ENCODE results near the gene RNF175.

The RNF175 gene

DNA sequence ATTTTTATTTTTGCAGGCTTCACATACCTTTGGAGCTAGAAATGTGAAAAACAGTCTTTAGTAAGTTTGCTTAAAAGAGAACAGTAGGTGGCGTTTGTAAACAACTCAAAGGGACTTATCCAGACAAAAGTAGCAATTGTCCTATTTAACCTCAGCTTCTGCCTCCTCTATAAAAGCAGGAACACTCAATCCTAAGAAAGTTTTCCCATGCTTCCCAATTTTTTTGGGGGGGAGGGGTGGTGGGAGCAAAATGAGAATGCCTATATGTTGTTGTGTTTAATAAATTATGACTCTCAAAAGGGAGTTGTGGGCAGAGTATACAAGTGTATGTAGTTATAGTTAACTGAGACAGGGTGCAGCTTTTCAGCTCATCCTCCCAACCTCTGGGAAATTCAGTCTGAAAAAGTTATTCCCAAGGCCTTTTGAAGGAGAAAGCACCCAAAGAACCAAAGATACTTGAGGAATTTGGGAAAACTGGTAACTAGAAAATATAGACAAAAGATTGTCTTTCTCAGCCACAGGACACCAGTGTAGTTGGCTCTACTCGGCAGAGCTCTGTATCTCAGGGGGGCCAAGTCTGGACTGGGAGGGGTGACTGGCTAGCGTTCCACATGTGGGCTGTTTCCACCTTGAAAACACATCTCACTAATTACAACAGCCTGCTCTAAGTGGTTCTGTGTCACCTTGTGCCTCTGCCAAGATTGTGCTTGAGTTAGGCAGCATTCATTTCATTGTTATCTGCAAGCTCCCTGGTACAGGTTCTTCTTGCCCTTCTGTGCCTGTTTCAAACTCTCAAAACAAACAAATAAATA is 26.3 kb upstream of the RNF175 start:
- no peak for FAIRE-seq
- peak; percentile 33 for DNase-seq (ENCODE audit: insufficient read length, low spot score)

DNA sequence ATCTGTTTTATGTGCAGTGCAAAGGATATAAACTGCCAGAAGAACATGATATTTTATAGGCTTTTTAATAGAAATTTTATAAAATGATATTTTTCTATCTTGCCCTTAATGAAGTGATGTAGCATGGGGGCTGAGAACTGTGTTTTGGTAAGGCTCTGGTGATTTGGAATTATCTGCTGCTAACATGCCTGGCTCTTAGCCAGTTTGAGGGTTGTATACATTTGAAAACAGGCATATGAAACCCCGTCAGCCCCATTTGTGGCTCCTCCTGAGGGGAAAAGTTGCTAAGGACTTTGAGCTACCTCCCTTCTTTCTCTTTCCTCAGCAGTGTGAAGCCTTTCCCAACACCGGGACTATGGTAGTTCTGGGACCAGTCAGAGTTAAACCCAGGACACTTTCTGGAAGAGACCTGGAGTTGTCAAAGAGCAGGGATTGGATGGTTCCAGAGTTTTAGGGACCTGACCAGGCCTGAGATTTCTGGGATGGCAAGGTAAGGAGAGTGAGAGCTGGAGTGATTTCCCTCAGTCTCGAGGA is 24.4 kb upstream of the RNF175 start:
- no peak for DNase-seq (ENCODE audit: insufficient read length, low spot score)

DNA sequence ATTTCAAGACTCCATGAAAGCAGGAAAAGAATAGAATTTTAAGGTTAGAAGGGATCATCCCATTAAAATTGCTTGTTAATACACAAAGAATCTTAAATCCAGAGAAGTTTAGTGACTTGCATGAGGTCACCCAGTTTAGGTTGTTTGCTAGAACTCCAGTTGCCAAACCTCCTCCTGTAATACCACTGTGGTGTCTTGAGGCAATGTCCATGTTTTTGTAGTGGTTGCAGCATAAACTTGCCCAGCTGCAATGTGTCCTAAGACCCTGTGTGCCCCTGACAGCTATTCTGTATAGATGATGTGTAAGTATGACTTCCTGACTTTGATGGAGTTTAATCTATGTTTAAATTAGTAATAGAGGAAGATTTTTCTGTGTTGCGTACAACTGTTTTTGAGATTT is 22.8 kb upstream of the RNF175 start:
- no peak for FAIRE-seq
- no peak for DNase-seq (ENCODE audit: insufficient read length, low spot score)

More for the DNA sequence above, 24.4 kb upstream of the RNF175 start:
- no peak for FAIRE-seq

DNA sequence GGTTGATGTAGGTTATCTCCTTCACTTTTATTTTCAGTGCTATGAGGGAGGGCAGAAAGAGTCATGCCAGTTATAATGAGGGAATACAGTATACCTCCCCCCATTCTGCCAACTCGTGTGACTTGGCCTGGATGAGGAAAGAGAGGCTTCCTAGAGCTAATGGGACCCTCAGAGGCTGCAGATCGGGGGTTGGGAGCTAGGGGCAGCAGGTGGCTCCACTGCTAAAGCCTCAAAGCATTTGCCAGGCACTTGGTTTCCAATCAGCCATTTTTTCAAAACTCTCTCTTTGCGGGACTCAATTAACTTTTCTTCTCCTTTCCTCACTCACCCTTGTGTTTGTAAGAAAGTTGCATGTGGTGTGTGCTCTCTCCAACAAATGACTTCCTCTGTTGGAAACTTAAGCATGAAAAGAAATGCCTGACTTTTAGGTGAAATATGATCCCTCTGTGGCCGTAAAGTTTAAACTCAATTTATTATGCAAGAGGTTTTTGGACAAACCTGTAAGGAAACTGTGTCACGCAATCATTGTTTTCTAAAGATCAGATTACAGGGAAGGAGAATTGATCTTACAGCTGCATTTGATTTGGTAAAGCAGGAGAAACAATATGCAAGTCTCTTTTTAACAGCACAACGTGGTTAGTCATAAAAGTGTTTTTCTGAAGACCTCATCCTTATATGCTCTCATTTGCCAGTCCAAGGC is 22.0 kb upstream of the RNF175 start:
- DNase-seq (ENCODE audit: insufficient read length, low spot score), result no peak
- no peak for FAIRE-seq

DNA sequence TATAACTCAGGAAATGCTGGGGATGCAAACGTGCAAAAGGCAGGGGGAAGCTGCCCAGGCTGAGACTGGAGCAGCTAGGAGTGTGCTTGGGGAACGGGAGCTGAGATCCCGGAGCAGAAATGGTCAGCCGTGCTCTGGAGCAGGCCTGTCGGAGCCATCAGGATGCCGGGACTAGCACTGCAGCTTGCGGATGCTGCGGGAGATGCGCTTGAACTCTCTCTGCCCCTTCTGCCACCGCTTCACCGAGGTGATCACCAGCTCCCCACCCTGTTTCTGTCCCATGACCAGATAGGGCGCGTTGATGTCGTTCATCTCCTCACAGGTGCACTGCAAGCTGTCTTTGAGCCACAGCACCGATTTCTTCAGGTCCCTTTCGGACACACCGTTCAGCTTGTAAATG is 21.5 kb upstream of the RNF175 start:
- DNase-seq (ENCODE audit: insufficient read length, low spot score) (no peak), FAIRE-seq (no peak)

DNA sequence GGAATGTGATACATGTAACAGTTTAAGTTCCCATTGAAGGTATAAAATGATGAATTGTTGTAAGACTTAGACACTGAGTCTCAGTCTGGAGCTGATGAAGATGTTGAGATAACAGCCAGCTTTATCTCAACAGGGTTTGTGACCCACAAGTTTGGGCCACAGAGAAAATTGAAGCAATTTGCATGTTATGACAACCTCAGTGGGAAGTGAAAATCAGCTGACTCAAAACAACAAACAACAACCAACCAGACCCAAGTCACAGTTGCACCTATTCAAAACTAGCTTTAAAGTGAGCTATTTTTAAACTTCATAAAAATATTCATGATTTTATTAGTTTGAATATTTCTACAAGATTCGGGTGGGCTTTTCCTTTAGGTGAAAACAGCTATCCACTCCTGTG is 21.1 kb upstream of the RNF175 start:
- DNase-seq (ENCODE audit: insufficient read length, low spot score), result no peak
- no peak for FAIRE-seq

DNA sequence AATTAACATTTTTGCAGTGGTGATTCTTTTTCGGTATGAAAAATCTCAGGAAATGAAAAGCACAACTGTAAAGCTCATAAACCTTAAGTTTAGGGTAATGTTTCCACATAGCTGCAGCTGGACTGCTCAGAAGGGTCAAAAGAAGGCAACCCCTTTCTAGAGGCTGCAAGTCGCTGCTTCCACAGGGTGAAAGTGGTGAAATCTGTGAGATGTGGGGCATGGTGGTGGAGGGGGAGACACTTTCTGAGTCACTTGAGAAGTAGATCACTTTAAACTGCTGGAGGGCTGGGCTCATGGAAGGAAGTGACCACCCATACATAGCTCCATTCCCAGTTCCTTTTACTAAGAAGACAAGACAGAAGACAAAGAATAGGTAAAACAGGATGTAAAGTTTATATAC is 20.4 kb upstream of the RNF175 start:
- no peak for DNase-seq (ENCODE audit: insufficient read length, low spot score)
- FAIRE-seq, result no peak

DNA sequence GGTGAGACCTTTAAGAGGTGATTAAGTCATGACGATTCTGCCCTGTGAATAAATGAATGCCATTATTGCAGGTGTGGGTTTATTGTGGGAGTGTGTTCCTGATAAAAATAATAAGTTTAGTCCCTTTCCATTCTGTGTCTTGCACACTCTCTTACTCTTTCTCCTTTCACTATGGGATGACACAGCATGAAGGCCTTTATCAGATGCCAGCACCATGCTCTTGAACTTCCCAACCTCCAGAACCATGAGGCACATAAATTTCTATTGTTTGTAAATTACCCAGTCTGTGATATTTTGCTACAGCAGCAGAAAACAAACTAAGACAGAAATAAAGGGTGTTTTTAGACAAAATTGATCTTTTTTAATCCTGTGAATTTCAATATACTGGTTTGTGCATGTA is 18.6 kb upstream of the RNF175 start:
- FAIRE-seq (no peak), DNase-seq (ENCODE audit: insufficient read length, low spot score) (no peak)

DNA sequence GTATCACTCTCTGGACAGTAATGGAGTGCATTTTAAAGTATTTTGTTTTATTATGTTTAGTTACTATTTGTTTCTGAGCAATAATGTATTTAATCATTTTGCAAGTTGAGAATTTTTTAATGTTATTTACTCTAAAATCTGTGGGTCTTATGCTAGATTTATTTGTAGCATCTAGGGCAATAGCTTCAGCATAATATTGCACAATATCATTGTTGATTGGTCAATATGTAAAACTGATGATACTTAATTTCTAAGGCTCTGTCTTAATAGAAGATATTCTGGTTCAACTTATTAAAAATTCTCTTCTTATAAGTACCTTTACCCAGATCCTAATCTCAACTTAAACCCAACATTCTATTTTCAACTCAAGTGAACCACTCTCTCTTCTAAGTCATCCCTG is 17.6 kb upstream of the RNF175 start:
- FAIRE-seq (no peak), DNase-seq (ENCODE audit: insufficient read length, low spot score) (no peak)

DNA sequence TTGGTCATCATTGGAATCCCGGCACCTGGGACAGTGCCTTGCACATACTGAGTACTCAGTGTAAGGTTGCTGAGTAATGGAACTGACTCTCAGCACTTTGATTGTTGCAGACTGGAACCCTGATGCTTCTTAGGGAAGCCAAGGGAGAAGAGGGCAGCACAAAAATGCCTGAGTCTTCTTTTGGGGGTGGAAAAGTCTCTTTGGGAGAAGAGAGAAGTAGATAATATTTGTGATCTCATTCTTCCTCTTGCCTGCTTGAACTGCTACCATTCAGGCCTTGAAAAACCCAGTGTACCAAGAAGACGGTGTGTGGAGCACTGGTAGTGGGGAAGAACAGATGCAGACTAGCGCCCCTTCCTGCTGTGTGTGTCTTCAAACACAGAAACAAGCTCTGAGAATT is 16.8 kb upstream of the RNF175 start:
- FAIRE-seq (no peak), DNase-seq (ENCODE audit: insufficient read length, low spot score) (no peak)

DNA sequence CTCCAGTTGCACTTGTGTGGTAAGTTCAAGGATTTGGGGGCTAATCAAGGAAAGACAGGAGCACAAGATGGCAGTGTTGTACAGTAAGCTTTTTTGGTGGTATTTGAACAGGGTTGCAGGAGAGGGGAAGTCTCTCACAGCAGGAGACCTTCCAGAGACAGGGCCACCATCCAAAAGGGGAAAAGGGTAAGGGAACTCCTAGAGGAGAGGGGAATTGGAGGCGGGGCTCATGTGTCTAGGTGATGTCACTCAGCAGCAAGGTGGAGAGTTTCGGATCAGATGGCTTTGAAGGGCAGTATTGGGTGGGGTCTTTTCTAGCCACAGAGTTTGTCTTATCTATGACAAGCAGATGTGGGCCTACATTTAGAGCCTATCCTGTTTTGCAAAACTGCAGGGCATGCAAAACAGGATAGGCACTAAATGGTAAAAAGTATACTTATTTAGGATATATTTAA is 13.4 kb upstream of the RNF175 start:
- DNase-seq (ENCODE audit: insufficient read length, low spot score) (no peak), FAIRE-seq (no peak)

DNA sequence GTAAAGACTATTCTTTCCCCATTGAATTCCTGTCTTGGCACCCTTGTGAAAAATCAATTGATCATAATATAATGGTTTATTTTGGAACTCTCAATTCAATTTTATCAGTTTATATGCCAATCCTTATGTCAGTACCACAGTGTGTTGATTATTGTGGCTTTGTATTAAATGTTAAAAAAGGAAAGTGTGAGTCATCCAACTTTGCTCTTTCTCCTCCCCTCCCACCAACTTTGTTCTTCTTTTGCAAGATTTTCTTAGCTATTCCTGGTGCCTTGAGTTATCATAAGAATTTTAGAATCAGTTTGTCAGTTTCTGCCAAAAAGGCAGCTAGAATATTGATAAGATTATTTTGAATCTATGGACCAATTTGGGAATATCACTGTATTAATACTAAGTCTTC is 11.2 kb upstream of the RNF175 start:
- FAIRE-seq, result no peak
- DNase-seq (ENCODE audit: insufficient read length, low spot score), result no peak

DNA sequence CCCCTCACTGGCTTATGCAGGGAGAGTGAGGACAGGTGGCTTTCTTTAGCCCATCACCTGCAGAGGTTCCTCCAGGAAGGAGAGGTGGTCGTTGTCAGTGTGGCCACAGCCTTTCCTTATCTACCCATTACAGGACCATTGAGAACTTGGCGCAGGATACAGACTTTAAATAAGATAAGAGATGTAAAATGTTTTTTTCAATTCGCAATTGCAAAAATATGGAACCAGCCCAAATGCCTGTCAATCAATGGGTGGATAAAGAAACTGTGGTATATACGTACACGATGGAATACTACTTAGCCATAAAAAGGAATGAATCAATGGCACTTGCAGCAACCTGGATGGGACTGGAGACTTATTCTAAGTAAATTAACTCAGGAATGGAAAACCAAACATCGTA is 6.9 kb upstream of the RNF175 start:
- no peak for FAIRE-seq
- no peak for DNase-seq (ENCODE audit: insufficient read length, low spot score)

DNA sequence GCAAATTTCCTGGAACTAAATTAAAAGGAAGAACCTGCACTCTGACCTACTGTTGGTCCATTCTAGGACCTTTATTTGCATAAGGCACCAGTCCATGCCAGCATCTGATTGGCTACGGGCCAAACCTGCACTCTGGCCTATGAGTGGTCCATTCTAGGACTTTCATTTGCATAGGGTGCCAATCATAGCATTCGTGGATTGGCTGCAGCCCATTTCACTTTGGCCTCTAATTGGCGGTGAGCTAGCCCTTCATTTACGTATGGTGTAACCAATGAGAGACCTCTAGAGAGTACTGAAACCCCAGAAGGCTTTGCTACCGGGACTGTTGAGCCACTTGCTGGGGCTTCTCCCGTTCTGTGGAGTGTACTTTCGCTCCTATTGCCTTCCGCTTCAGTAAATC is 6.1 kb upstream of the RNF175 start:
- no peak for FAIRE-seq
- no peak for DNase-seq (ENCODE audit: insufficient read length, low spot score)

DNA sequence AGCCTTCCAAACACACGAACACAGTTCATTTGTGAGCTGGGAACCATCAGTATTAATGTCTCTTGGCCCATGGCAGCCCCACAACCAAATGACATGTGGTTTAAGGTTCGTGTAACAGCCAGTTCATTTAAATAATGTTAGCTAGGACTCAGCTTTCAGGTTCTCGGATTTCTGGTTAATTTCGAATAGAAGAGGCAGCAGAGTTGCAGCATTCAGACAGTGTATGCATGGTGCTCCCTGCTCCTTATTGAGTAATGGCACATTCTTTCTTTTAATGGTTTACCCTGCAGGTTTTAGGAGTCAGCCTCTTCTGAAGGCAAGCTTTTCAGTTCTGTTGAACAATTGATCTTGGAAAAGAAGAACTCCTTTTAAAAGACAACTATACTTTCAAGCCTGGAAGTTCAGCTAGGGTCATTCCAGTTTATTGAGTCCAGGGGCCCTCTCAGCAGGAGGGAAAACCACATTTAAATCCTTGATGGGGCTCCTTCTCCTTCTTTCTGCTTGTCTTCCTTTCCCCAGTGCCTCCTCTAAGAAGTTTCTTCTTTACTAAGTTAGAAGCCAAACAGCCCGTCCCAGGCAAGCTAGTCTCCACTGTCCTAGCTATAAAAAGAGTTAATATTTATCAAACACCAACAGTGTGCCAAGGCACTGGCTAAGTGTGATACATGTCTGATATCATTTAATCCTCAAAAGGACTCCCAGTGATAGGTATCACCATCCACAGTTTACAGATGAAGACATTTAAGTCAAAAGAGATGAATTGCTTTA is 5.0 kb upstream of the RNF175 start:
- no peak for DNase-seq (ENCODE audit: insufficient read length, low spot score)
- FAIRE-seq, result no peak

DNA sequence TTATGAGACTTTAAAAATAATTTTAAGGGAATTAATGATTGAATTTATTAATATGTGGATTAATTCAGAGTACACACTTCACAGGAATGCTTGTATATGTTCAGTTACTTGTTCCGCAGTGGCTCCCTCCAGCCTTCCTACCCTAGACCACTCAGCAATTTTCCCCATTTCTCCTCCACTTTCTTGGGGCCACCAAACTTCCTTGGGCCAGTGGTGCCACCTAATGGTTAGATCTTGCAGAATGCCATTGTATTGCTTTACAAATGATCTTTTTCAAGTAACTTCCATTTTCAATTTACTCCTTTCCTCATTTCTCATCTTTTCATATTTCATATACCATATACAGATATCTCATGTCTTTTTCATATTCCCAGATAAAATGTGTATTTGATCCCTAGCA is 3.6 kb upstream of the RNF175 start:
- DNase-seq (ENCODE audit: insufficient read length, low spot score) (no peak), FAIRE-seq (no peak)

DNA sequence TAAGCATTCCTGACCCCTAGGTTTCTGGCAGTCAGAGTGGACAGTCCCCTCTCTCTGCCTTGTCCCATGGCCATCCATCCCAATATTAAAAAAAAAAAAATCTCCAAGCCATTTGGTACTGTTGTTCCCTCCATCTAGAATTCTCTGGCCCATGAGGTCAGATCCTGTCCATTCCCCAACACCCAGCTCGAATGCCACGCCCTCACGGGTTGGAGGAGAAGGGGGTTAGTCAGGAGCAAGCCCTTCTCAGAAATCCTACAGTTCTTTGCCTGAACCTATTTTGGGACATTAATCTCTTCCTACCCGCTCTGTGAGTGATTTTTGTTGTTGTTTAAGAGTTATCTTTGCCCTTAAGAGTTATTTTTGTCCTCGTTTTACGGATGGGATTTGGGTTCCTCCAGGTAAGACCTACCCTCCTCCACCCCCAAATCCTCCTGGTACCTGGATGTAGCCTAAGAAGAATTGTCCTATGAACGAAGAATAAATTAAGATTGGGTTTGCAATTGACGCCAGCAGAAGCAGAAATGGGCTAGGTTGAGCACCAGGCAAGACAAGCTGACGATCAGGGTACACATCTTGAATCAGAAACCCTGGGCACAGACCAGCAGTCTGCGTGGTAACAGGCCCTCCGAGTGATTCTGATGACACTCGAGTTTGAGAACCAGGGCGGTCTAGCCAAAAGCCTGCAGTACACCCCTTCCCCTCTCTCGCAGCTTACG is 977 bp downstream of the RNF175 start:
- no peak for DNase-seq (ENCODE audit: insufficient read length, low spot score)
- FAIRE-seq, result no peak

DNA sequence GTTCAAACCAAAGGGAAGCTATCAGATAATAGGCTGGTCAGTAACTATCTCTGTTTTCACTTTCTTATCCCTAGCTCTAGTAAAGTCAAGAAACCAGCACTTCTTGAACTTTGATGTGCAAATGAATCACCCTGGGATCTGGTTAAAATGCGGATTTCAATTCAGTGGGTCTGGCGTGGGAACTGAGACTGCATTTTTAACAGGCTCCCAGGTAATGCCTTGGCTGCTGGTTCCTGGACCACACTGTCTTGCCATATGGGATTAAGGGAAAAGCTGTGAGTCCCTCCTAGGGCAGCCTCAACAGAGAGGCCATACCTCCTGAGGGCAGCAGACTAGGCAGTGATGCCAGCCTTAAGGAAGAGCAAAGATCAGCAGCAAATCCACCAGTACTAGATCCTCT is 1.7 kb downstream of the RNF175 start:
- DNase-seq (ENCODE audit: insufficient read length, low spot score) (no peak), FAIRE-seq (no peak)

DNA sequence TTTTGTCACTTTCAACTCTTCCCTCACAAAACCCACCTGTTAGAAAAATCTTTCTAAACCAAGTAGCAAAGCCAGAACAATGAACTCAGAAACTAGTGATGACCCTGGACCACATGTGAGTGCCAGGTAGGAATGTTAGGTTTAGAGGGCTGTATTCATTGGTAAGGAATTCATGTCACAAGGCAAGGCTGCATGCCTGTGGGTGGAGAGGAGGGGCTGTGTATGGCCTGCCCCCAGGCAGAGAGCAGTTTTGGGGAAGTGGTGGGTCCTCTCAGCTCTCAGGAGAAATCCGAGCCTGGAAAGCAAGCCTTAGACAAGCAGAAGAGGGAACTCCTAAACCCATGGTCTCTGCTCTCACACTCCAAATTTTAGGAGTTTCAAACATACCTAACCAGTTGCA is 2.4 kb downstream of the RNF175 start:
- FAIRE-seq (no peak), DNase-seq (ENCODE audit: insufficient read length, low spot score) (no peak)

DNA sequence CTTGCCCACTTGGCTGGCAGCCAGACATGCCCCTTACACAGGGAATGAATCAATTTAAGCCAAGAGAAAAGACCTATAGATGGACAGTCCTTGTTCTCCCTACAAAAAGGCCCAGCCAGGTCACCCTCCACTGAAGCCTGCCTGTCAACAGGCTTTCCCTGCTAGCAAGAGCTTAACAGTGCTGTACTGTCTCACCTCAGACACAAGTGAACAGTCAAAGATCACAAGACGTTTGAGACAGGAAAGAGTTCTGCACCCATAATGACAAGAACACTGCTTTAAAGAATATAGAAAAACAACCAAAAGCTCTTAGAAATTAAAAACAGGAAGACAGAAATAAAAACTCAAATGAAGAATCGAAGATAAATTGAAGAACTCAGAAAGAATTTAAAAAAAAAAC is 4.6 kb downstream of the RNF175 start:
- FAIRE-seq (no peak), DNase-seq (ENCODE audit: insufficient read length, low spot score) (no peak)
